Chondrocyte (in vitro differentiated cells): ENCODE measurements around the gene TEX11. TPM values are rescaled to one million over a fixed set of nuclear protein-coding genes. Genes with fewer than 3 reads are reported as not detected.

Source experiments
- DNase-seq: peaks from one replicate; pipeline ENCODE4 v3.0.0; 2021; ENCODE audit warnings: mixed read lengths, low spot score
- H3K27ac Mint-ChIP-seq: one replicate; pipeline ENCODE4 v1.8.0; 2021; ENCODE audit warnings: mild to moderate bottlenecking, moderate library complexity, mixed read lengths; ENCODE audit not compliant: unreplicated experiment
- H3K27me3 Mint-ChIP-seq: 2 replicates; pipeline ENCODE4 v1.8.0; 2021; ENCODE audit warnings: low read depth, mixed read lengths
- H3K36me3 Mint-ChIP-seq: 2 replicates; pipeline ENCODE4 v1.8.0; 2021; ENCODE audit warnings: low read depth, mixed read lengths
- H3K4me1 Mint-ChIP-seq: 2 replicates; pipeline ENCODE4 v1.8.0; 2021; ENCODE audit warnings: low read depth, mild to moderate bottlenecking, mixed read lengths
- H3K4me3 Mint-ChIP-seq: one replicate; pipeline ENCODE4 v1.8.0; 2021; ENCODE audit warnings: mild to moderate bottlenecking, moderate library complexity, mixed read lengths; ENCODE audit not compliant: unreplicated experiment
- H3K9me3 Mint-ChIP-seq: 2 replicates; pipeline ENCODE4 v1.8.0; 2021; ENCODE audit warnings: low read depth, mixed read lengths
- CTCF ChIP-seq: fragments of 200-600 bp; sonication (generic); IDR thresholded peaks from 2 replicates; pipeline ENCODE4 v1.5.0; 2021; ENCODE audit warnings: antibody characterized with exemption, mild to moderate bottlenecking, moderate library complexity
- long read RNA-seq: library from polyadenylated mRNA; stranded (forward); transcript quantifications from one replicate; pipeline ENCODE4 v2.0.0, GENCODE V29; 2021
- total RNA-seq: library from RNA; stranded (reverse); gene quantifications from 3 replicates; pipeline ENCODE4 v1.2.1, GENCODE V29; 2021

The TEX11 gene
- not detected in 3 replicates for total RNA-seq
- long read RNA-seq: 0 reads

- Mint-ChIP-seq H3K4me1 (peaks cover 8% of the 10 kb centered on the region), H3K4me3 (no peak within 1 kb of the TSS)
These were observed at the start of gene TEX11 for GRCh38 chrX:70908541-70908940. TSS of gene TEX11 (minus strand) at chrX:70908711. CDS start at chrX:70907789, 922 bp downstream.

GRCh38 chrX:70954871-70955270 lies 46.4 kb upstream of the TEX11 start:
- peaks cover 4% of the 10 kb centered on the region for H3K4me1 Mint-ChIP-seq
- H3K4me3 Mint-ChIP-seq: no peak overlapping the region
- H3K9me3 Mint-ChIP-seq: peaks cover 13% of the 10 kb centered on the region
- no peak for TF ChIP-seq CTCF
- DNase-seq: no peak
- H3K27ac Mint-ChIP-seq: no peak overlapping the region
- peaks cover 3% of the 10 kb centered on the region for H3K27me3 Mint-ChIP-seq
- no peaks in the 10 kb centered on the region for H3K36me3 Mint-ChIP-seq

More at GRCh38 chrX:70908541-70908940, at the start of gene TEX11:
- no peaks in the 10 kb centered on the region for H3K9me3 Mint-ChIP-seq
- H3K27me3 Mint-ChIP-seq: no peaks in the 10 kb centered on the region
- TF ChIP-seq CTCF: no peak
- DNase-seq: no peak
- no peak within 1 kb of the TSS for H3K27ac Mint-ChIP-seq
- H3K36me3 Mint-ChIP-seq: no peaks in the 10 kb centered on the region

- no peak for DNase-seq
- H3K27ac Mint-ChIP-seq: no peak overlapping the region
- TF ChIP-seq CTCF: no peak
- H3K36me3 Mint-ChIP-seq: no peaks in the 10 kb centered on the region
- H3K4me3 Mint-ChIP-seq: no peak overlapping the region
- H3K4me1 Mint-ChIP-seq: no peaks in the 10 kb centered on the region
- peaks cover 12% of the 10 kb centered on the region for H3K27me3 Mint-ChIP-seq
- peaks cover 6% of the 10 kb centered on the region for H3K9me3 Mint-ChIP-seq
These were observed 15.9 kb upstream of the TEX11 start for GRCh38 chrX:70924294-70924911.

GRCh38 chrX:70922774-70923473 lies 14.4 kb upstream of the TEX11 start:
- Mint-ChIP-seq H3K27ac (no peak overlapping the region), H3K27me3 (peaks cover 12% of the 10 kb centered on the region), H3K4me3 (no peak overlapping the region), H3K4me1 (no peaks in the 10 kb centered on the region), H3K9me3 (peaks cover 6% of the 10 kb centered on the region), H3K36me3 (no peaks in the 10 kb centered on the region)
- DNase-seq: no peak
- TF ChIP-seq CTCF: no peak

GRCh38 chrX:70921709-70922352 lies 13.3 kb upstream of the TEX11 start:
- Mint-ChIP-seq H3K9me3 (no peaks in the 10 kb centered on the region), H3K36me3 (no peaks in the 10 kb centered on the region), H3K4me1 (no peaks in the 10 kb centered on the region), H3K4me3 (no peak overlapping the region), H3K27me3 (peaks cover 12% of the 10 kb centered on the region), H3K27ac (no peak overlapping the region)
- DNase-seq: no peak
- TF ChIP-seq CTCF: no peak
